ENCODE data around the gene LIAS. TPM values are rescaled to one million over a fixed set of nuclear protein-coding genes. Genes with fewer than 3 reads are reported as not detected.
"Not testable (repeated sequence)": the region's sequence is repeated elsewhere in the genome, so short reads cannot be mapped to it uniquely, and the experiment has no call there.

LIAS gene
- polyA plus RNA-seq (2013, experiment 1 of 4), result 19.8 TPM
- polyA plus RNA-seq (2013, experiment 2 of 4), result 20.2 TPM
- polyA plus RNA-seq (2013, experiment 3 of 4), result 16.2 TPM
- polyA plus RNA-seq (2013, experiment 4 of 4), result 19.1 TPM

DNA sequence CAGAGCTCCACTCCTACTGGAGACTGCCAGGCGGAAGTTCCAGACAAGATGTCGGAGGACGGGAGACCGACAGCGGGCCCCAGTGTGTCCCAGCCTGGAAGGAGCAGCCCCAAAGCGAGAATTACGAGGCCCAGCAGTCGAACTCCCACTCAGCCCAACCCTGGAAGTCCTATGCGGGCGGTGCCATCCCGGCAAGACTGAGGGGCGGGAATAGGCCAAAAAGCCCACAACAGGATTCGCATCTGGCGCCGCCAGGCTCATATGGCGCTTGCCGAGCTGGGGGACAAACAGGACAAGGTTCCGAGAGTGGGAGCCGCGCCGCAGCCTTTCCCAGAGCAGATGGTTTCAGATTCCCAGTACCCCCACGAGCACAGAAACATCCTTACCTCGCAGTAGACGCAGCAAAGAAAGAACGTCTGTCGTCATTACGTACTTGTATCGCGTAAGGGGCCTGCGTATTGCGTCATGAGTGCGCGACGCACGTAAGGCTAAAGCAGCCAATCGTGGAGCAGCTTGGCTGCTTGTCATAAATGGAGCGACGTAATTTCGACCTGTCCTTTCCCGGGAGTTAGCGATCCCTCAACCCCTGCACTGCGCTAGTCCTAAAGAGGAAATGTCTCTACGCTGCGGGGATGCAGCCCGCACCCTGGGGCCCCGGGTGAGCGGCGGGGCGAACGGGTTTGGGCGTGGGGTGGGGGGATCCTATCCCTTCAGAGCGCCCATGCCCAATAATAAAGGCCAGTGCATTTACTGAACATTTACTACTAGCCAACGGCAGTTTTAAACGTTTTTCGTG is at the start of gene LIAS, which contains the start of gene RPL9:
LIAS (plus strand) TSS at position 552 of the 796 bp plus-strand sequence; CDS start at position 614, 62 bp downstream.
RPL9 (minus strand) TSS at position 418 of the 796 bp plus-strand sequence. CDS start 483 bp downstream, outside the sequence.
- H3K4me1 ChIP-seq (ENCODE audit: control insufficient read depth, insufficient read depth, low read length), result peaks cover 7% of the 10 kb centered on the region
- peak within 1 kb of the TSS; percentile 93 for H3K27ac ChIP-seq (ENCODE audit: insufficient read depth, low read depth, low read length, poor library complexity, severe bottlenecking)
- H3K36me3 ChIP-seq (ENCODE audit: control insufficient read depth, insufficient read depth, low read length), result peaks cover 37% of the 10 kb centered on the region
- no peaks in the 10 kb centered on the region for H3K9me3 ChIP-seq (ENCODE audit: control insufficient read depth, low read length)
- WGBS, 2 experiments, result 0 to 1% methylated on average over 55 of the region's 55 CpGs
- H3K4me3 ChIP-seq (ENCODE audit: insufficient read depth, low read depth, low read length), result peak within 1 kb of the TSS; percentile 89
- H3K27me3 ChIP-seq (ENCODE audit: control insufficient read depth, insufficient read depth, low read length, poor library complexity, severe bottlenecking), result no peaks in the 10 kb centered on the region

- H3K4me3 ChIP-seq (ENCODE audit: insufficient read depth, low read depth, low read length), result no peak overlapping the region
- WGBS, 2 experiments, result 80 to 83% methylated on average over 4 to 5 of the region's 5 CpGs
These were observed 48.4 kb upstream of the LIAS start for GRCh38 chr4:39410415-39410814.

GRCh38 chr4:39411561-39411960 is 47.3 kb upstream of the LIAS start:
- H3K36me3 ChIP-seq (ENCODE audit: control insufficient read depth, insufficient read depth, low read length); H3K9me3 ChIP-seq (ENCODE audit: control insufficient read depth, low read length); H3K4me3 ChIP-seq (ENCODE audit: insufficient read depth, low read depth, low read length); H3K4me1 ChIP-seq (ENCODE audit: control insufficient read depth, insufficient read depth, low read length); H3K27ac ChIP-seq (ENCODE audit: insufficient read depth, low read depth, low read length, poor library complexity, severe bottlenecking); H3K27me3 ChIP-seq (ENCODE audit: control insufficient read depth, insufficient read depth, low read length, poor library complexity, severe bottlenecking): not testable (repeated sequence)
- 84 to 88% methylated on average over 8 of the region's 8 CpGs for WGBS, 2 experiments

More at GRCh38 chr4:39410415-39410814, 48.4 kb upstream of the LIAS start:
- no peaks in the 10 kb centered on the region for H3K27me3 ChIP-seq (ENCODE audit: control insufficient read depth, insufficient read depth, low read length, poor library complexity, severe bottlenecking)
- H3K9me3 ChIP-seq (ENCODE audit: control insufficient read depth, low read length), result no peaks in the 10 kb centered on the region
- H3K36me3 ChIP-seq (ENCODE audit: control insufficient read depth, insufficient read depth, low read length), result no peaks in the 10 kb centered on the region
- no peaks in the 10 kb centered on the region for H3K4me1 ChIP-seq (ENCODE audit: control insufficient read depth, insufficient read depth, low read length)
- H3K27ac ChIP-seq (ENCODE audit: insufficient read depth, low read depth, low read length, poor library complexity, severe bottlenecking), result no peak overlapping the region

GRCh38 chr4:39415678-39416283 is 43.1 kb upstream of the LIAS start:
- no peaks in the 10 kb centered on the region for H3K4me1 ChIP-seq (ENCODE audit: control insufficient read depth, insufficient read depth, low read length)
- no peaks in the 10 kb centered on the region for H3K36me3 ChIP-seq (ENCODE audit: control insufficient read depth, insufficient read depth, low read length)
- no peak overlapping the region for H3K27ac ChIP-seq (ENCODE audit: insufficient read depth, low read depth, low read length, poor library complexity, severe bottlenecking)
- no peaks in the 10 kb centered on the region for H3K9me3 ChIP-seq (ENCODE audit: control insufficient read depth, low read length)
- 100% methylated on average over 2 of the region's 2 CpGs; no CpG with 5 or more reads in 1 of the 2 experiments for WGBS, 2 experiments
- no peak overlapping the region for H3K4me3 ChIP-seq (ENCODE audit: insufficient read depth, low read depth, low read length)
- no peaks in the 10 kb centered on the region for H3K27me3 ChIP-seq (ENCODE audit: control insufficient read depth, insufficient read depth, low read length, poor library complexity, severe bottlenecking)

- 87 to 100% methylated on average over 1 to 2 of the region's 3 CpGs for WGBS, 2 experiments
- no peaks in the 10 kb centered on the region for H3K4me1 ChIP-seq (ENCODE audit: control insufficient read depth, insufficient read depth, low read length)
- H3K27me3 ChIP-seq (ENCODE audit: control insufficient read depth, insufficient read depth, low read length, poor library complexity, severe bottlenecking), result no peaks in the 10 kb centered on the region
- no peak overlapping the region for H3K27ac ChIP-seq (ENCODE audit: insufficient read depth, low read depth, low read length, poor library complexity, severe bottlenecking)
- no peaks in the 10 kb centered on the region for H3K36me3 ChIP-seq (ENCODE audit: control insufficient read depth, insufficient read depth, low read length)
- no peaks in the 10 kb centered on the region for H3K9me3 ChIP-seq (ENCODE audit: control insufficient read depth, low read length)
- H3K4me3 ChIP-seq (ENCODE audit: insufficient read depth, low read depth, low read length), result no peak overlapping the region
These were observed 36.6 kb upstream of the LIAS start for GRCh38 chr4:39422247-39422646.

GRCh38 chr4:39425297-39425696 is 33.6 kb upstream of the LIAS start:
- not testable (repeated sequence) for H3K4me1 ChIP-seq (ENCODE audit: control insufficient read depth, insufficient read depth, low read length); H3K36me3 ChIP-seq (ENCODE audit: control insufficient read depth, insufficient read depth, low read length); H3K27ac ChIP-seq (ENCODE audit: insufficient read depth, low read depth, low read length, poor library complexity, severe bottlenecking); H3K27me3 ChIP-seq (ENCODE audit: control insufficient read depth, insufficient read depth, low read length, poor library complexity, severe bottlenecking); H3K4me3 ChIP-seq (ENCODE audit: insufficient read depth, low read depth, low read length); H3K9me3 ChIP-seq (ENCODE audit: control insufficient read depth, low read length)
- WGBS, 2 experiments, result 90 to 93% methylated on average over 1 of the region's 1 CpG

DNA sequence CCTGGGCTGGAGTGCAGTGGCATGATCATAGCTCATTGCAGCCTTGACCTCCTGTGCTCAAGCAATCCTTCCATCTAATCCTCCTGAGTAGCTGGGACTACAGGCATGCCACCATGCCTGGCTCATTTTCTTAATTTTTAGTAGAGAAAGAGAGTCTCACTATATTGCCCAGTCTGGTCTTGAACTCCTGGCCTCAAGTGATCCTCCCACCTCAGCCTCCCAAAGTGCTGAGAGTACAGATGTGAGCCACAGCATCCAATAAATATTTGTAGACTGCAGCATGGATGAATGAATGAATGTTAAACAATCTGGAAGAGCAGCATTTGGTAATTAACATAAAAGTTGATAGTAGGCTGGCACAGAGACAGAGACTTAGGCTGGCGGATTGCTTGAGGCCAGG is 32.1 kb upstream of the LIAS start:
- Histone ChIP-seq H3K27me3 (ENCODE audit: control insufficient read depth, insufficient read depth, low read length, poor library complexity, severe bottlenecking) (no peaks in the 10 kb centered on the region), H3K36me3 (ENCODE audit: control insufficient read depth, insufficient read depth, low read length) (no peaks in the 10 kb centered on the region), H3K4me1 (ENCODE audit: control insufficient read depth, insufficient read depth, low read length) (no peaks in the 10 kb centered on the region), H3K9me3 (ENCODE audit: control insufficient read depth, low read length) (no peaks in the 10 kb centered on the region), H3K4me3 (ENCODE audit: insufficient read depth, low read depth, low read length) (no peak overlapping the region), H3K27ac (ENCODE audit: insufficient read depth, low read depth, low read length, poor library complexity, severe bottlenecking) (no peak overlapping the region)
- WGBS, 2 experiments, result 94 to 97% methylated on average over 1 of the region's 1 CpG

- Histone ChIP-seq H3K36me3 (ENCODE audit: control insufficient read depth, insufficient read depth, low read length) (no peaks in the 10 kb centered on the region), H3K9me3 (ENCODE audit: control insufficient read depth, low read length) (no peaks in the 10 kb centered on the region), H3K27me3 (ENCODE audit: control insufficient read depth, insufficient read depth, low read length, poor library complexity, severe bottlenecking) (no peaks in the 10 kb centered on the region), H3K27ac (ENCODE audit: insufficient read depth, low read depth, low read length, poor library complexity, severe bottlenecking) (no peak overlapping the region), H3K4me1 (ENCODE audit: control insufficient read depth, insufficient read depth, low read length) (no peaks in the 10 kb centered on the region), H3K4me3 (ENCODE audit: insufficient read depth, low read depth, low read length) (no peak overlapping the region)
- 90 to 93% methylated on average over 10 of the region's 10 CpGs for WGBS, 2 experiments
These were observed 31.2 kb upstream of the LIAS start for GRCh38 chr4:39427520-39428114.

GRCh38 chr4:39429476-39430334 is 29.2 kb upstream of the LIAS start:
- H3K4me3 ChIP-seq (ENCODE audit: insufficient read depth, low read depth, low read length), result no peak overlapping the region
- 88 to 92% methylated on average over 4 of the region's 4 CpGs for WGBS, 2 experiments
- no peaks in the 10 kb centered on the region for H3K36me3 ChIP-seq (ENCODE audit: control insufficient read depth, insufficient read depth, low read length)
- no peaks in the 10 kb centered on the region for H3K4me1 ChIP-seq (ENCODE audit: control insufficient read depth, insufficient read depth, low read length)
- no peaks in the 10 kb centered on the region for H3K27me3 ChIP-seq (ENCODE audit: control insufficient read depth, insufficient read depth, low read length, poor library complexity, severe bottlenecking)
- H3K27ac ChIP-seq (ENCODE audit: insufficient read depth, low read depth, low read length, poor library complexity, severe bottlenecking), result no peak overlapping the region
- no peaks in the 10 kb centered on the region for H3K9me3 ChIP-seq (ENCODE audit: control insufficient read depth, low read length)
